Stimulated activated naive CD8-positive, alpha-beta T cell treated with anti-CD3 and anti-CD28 coated beads, Interleukin-15, Interleukin-2, amounts not matched to agents 100 ng/mL and 50 ng/mL, for 24 hours (primary cell): ENCODE results near the gene YJU2.
"Not testable (repeated sequence)": the region's sequence is repeated elsewhere in the genome, so short reads cannot be mapped to it uniquely, and the experiment has no call there.

ENCODE experiments used
- H3K27ac Mint-ChIP-seq: one replicate; pipeline ENCODE4 v1.8.0; 2021; ENCODE audit warnings: mild to moderate bottlenecking, mixed read lengths
- H3K27me3 Mint-ChIP-seq: one replicate; pipeline ENCODE4 v1.8.0; 2021; ENCODE audit warnings: mixed read lengths
- H3K36me3 Mint-ChIP-seq: one replicate; pipeline ENCODE4 v1.8.0; 2021; ENCODE audit warnings: low read depth, mixed read lengths
- H3K4me1 Mint-ChIP-seq: one replicate; pipeline ENCODE4 v1.8.0; 2021; ENCODE audit warnings: low read depth, mixed read lengths
- H3K4me3 Mint-ChIP-seq: one replicate; pipeline ENCODE4 v1.8.0; 2021; ENCODE audit warnings: mild to moderate bottlenecking, mixed read lengths
- H3K9me3 Mint-ChIP-seq: one replicate; pipeline ENCODE4 v1.8.0; 2021; ENCODE audit warnings: mixed read lengths

YJU2 gene

DNA sequence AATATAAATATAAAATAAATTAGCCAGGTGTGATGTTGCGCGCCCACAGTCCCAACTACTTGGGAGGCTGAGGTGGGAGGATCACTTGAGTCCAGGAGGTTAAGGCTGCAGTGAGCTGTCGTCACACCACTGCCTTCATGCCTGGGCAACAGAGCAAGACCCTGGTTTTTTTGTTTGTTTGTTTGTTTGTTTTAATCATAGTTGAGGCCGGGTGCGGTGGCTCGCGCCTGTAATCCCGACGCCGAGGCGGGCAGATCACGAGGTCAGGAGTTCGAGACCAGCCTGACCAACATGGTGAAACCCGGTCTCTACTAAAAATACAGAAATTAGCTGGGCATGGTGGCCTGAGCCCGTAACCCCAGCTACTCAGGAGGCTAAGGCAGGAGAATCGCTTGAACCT lies 9.4 kb upstream of the YJU2 start:
- H3K36me3 Mint-ChIP-seq, H3K9me3 Mint-ChIP-seq, H3K27ac Mint-ChIP-seq, H3K4me1 Mint-ChIP-seq, H3K27me3 Mint-ChIP-seq, H3K4me3 Mint-ChIP-seq: not testable (repeated sequence)

DNA sequence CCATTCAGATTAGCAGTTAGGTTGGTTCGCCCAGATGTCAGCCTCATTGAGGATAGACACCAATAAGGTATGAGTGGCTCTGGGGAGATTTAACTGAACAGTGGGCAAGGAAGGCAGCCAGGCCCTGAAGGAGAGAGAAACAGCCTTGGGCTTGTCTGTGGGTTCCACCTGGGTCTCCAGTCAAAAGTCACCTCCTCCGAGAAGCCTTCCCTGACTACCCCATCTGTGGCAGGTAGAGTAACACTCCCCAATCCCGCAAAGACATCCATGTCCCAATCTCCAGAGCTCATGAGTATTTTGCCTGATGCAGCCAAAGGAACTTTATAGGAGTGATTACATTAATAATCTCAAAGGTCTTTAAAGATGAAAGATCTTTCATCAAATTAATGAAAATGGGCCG lies 8.0 kb upstream of the YJU2 start:
- no peaks in the 10 kb centered on the region for H3K36me3 Mint-ChIP-seq
- no peak overlapping the region for H3K27ac Mint-ChIP-seq
- no peaks in the 10 kb centered on the region for H3K4me1 Mint-ChIP-seq
- H3K4me3 Mint-ChIP-seq, result no peak overlapping the region
- H3K27me3 Mint-ChIP-seq, result no peaks in the 10 kb centered on the region
- no peaks in the 10 kb centered on the region for H3K9me3 Mint-ChIP-seq

DNA sequence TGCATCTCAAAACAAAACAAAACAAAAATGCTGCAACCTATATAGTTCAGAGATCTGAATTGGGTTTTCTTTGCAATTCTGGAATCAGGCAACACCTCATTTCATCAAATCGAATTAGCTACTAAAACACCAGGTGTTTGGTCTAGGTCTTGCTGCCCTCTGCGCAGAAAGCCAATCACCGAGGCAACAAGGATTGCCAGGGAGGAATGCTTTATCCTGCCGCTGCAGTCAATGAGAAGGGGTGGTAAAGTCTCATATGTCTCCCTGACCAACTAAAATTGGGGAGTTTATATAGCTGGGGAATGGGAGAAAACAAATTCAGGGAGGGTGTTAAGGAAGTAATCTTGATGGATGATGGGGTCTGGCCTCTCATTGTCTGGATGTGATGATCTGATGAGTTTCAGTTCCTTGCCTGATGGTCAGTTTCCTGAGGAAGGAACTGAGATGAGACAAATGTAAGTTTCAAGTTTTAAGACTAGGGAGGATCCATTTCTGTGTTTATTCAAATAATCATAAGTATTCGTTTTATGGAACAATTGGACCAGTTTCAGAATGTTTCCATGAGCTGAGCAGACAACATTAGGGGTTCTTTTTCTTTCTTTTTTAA lies 5.0 kb upstream of the YJU2 start:
- no peaks in the 10 kb centered on the region for H3K9me3 Mint-ChIP-seq
- H3K4me3 Mint-ChIP-seq, result no peak overlapping the region
- H3K36me3 Mint-ChIP-seq, result no peaks in the 10 kb centered on the region
- H3K27me3 Mint-ChIP-seq, result no peaks in the 10 kb centered on the region
- H3K27ac Mint-ChIP-seq, result no peak overlapping the region
- peaks cover 7% of the 10 kb centered on the region for H3K4me1 Mint-ChIP-seq

DNA sequence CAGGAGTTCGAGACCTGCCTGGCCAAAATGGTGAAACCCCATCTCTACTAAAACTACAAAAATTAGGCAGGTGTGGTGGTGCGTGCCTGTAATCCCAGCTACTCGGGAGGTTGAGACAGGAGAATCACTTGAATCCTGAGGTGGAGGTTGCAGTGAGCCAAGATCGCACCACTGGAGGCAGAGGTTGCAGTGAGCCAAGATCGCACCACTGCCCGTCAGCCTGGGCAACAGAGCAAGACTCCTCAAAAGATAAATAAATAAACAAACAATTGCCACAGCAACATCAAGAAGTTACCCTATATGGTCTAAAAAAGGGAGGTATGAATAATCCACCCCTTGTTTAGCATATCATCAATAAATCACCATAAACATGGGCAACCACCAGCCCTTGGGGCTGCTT lies 942 bp upstream of the YJU2 start:
- H3K27me3 Mint-ChIP-seq, H3K27ac Mint-ChIP-seq, H3K9me3 Mint-ChIP-seq, H3K4me3 Mint-ChIP-seq: not testable (repeated sequence)
- Mint-ChIP-seq H3K36me3 (peaks cover 21% of the 10 kb centered on the region), H3K4me1 (peaks cover 19% of the 10 kb centered on the region)

DNA sequence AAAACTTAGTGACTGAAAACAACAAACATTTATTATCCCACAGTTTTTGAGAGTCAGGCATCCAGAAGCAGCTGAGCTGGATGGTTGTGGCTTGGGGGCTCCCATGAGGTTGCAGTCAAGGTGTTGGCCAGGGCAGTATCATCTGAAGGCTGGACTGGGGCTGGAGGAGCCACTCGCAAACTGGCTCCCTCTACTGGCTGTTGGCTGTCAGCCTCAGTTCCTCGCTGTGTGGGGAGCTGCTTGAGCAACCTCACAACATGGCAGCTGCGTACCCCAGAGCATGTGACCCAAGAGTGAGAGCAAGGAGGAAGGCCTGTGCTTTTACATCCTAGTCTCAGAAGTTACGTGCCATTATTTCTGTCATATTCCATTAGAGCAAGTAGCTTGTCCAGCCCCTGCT lies 9.7 kb downstream of the YJU2 start:
- no peak overlapping the region for H3K4me3 Mint-ChIP-seq
- no peaks in the 10 kb centered on the region for H3K27me3 Mint-ChIP-seq
- no peaks in the 10 kb centered on the region for H3K4me1 Mint-ChIP-seq
- no peak overlapping the region for H3K27ac Mint-ChIP-seq
- H3K9me3 Mint-ChIP-seq, result no peaks in the 10 kb centered on the region
- H3K36me3 Mint-ChIP-seq, result peaks cover 58% of the 10 kb centered on the region

DNA sequence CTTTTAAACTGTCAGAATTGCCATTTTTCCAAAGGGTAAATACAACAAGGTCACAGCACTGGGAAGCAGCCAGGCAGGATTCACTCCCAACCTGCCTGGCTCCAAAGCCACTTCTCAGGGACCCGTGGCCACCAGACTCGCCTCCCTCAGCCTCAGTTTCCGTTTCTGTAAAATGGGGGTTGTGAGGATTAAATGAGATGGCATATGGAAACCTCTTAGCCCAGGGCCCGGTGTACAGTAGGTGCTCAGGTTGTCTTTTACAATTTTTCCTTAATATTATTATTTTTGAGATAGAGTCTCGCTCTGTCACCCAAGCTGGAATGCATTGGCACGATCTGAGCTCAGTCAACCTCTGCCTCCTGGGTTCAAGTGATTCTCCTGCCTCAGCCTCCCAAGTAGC lies 10.1 kb downstream of the YJU2 start:
- no peaks in the 10 kb centered on the region for H3K4me1 Mint-ChIP-seq
- no peak overlapping the region for H3K4me3 Mint-ChIP-seq
- peaks cover 55% of the 10 kb centered on the region for H3K36me3 Mint-ChIP-seq

DNA sequence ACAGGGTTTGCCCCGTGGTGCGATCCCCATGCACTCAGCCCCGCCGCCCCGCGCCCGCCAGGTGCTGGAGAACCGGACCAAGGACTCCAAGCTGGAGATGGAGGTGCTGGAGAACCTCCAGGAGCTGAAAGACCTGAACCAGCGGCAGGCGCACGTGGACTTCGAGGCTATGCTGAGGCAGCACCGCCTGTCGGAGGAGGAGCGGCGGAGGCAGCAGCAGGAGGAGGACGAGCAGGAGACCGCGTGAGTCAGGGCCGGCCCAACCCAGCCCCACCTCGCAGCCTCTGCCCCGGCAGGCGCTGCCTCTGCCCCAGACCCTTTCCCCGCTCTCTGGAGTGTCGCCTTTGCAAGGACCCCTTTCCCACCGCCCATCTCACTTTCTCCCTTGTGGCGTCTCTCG lies 11.3 kb downstream of the YJU2 start:
- Mint-ChIP-seq H3K4me1 (peaks cover 2% of the 10 kb centered on the region), H3K27ac (no peak overlapping the region), H3K27me3 (no peaks in the 10 kb centered on the region), H3K4me3 (no peak overlapping the region), H3K9me3 (no peaks in the 10 kb centered on the region), H3K36me3 (peaks cover 50% of the 10 kb centered on the region)

More for the DNA sequence above, 10.1 kb downstream of the YJU2 start:
- Mint-ChIP-seq H3K27ac (no peak overlapping the region), H3K27me3 (no peaks in the 10 kb centered on the region), H3K9me3 (no peaks in the 10 kb centered on the region)

DNA sequence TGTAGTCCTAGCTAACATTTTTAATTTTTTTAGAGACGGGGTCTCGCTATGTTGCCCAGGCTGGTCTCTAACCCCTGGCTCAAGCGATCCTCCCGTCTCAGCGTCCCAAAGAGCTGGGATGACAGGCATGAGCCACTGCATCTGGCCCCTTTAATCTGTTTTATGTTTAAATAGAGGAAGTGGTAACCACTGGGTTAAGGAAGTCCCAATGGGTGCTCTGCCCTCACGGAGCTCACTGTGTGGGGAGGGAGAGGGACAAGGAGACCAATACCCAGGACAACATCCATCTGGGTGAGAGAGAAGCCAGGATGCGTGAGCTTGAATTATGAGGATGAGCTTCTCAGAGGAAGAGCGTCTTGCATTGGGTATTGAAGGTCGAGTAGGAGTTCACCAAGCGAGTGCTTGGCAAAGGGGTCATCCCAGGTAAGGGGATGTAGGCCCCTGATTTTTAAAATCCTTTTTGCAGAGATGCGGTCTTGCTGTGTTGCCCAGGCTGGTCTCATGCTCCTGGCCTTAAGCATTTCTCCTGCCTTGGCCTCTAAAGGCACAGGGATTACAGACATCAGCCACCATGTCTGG lies 13.8 kb downstream of the YJU2 start:
- no peak overlapping the region for H3K27ac Mint-ChIP-seq
- H3K4me1 Mint-ChIP-seq, result peaks cover 20% of the 10 kb centered on the region
- no peaks in the 10 kb centered on the region for H3K9me3 Mint-ChIP-seq
- peaks cover 50% of the 10 kb centered on the region for H3K36me3 Mint-ChIP-seq
- H3K4me3 Mint-ChIP-seq, result no peak overlapping the region
- no peaks in the 10 kb centered on the region for H3K27me3 Mint-ChIP-seq

DNA sequence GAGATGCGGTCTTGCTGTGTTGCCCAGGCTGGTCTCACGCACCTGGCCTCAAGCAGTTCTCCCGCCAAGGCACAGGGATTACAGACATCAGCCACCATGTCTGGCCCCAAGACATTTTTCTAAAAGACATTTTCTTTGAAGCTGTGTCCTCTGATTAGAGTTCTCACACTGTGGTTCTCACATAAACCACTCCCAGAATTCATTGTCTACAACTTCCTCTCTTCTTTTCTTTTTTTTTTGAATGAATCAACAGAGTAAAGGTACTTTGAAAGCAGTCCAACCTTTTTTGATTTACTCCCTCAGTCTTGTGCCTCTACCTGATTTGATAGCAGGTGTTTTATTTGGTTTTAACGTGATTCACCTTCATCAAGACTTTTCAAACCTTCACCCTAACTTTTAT lies 17.9 kb downstream of the YJU2 start:
- Mint-ChIP-seq H3K4me3 (no peak overlapping the region), H3K27ac (peak overlapping the region; percentile 68)

DNA sequence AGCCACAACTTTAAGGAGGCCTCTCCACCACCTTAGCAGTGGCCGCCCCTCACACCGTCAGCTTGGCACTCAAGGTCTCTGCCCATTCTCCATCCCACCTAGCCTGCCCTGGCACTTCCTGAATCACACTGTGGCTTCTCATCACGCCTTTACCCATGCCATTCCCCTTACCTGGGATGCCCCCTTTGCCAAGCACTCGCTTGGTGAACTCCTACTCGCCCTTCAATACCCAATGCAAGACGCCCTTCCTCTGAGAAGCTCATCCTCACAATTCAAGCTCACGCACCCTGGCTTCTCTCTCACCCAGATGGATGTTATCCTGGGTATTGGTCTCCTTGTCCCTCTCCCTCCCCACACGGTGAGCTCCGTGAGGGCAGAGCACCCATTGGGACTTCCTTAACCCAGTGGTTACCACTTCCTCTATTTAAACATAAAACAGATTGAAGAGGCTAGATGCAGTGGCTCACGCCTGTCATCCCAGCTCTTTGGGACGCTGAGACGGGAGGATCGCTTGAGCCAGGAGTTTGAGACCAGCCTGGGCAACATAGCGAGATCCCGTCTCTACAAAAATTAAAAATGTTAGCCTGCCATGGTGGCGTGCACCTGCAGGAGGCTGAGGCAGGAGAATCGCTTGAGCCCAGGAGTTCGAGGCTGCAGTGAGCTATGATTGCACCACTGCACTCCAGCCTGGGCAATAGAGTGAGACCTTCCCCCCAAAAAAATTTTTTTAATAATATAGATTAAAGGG lies 19.5 kb downstream of the YJU2 start:
- no peak overlapping the region for H3K27ac Mint-ChIP-seq
- no peaks in the 10 kb centered on the region for H3K9me3 Mint-ChIP-seq
- H3K27me3 Mint-ChIP-seq, result no peaks in the 10 kb centered on the region
- H3K36me3 Mint-ChIP-seq, result peaks cover 52% of the 10 kb centered on the region
- H3K4me3 Mint-ChIP-seq, result no peak overlapping the region
- peaks cover 25% of the 10 kb centered on the region for H3K4me1 Mint-ChIP-seq

More for the DNA sequence above, 17.9 kb downstream of the YJU2 start:
- peaks cover 58% of the 10 kb centered on the region for H3K36me3 Mint-ChIP-seq
- H3K4me1 Mint-ChIP-seq, result peaks cover 25% of the 10 kb centered on the region
- H3K27me3 Mint-ChIP-seq, result no peaks in the 10 kb centered on the region
- H3K9me3 Mint-ChIP-seq, result no peaks in the 10 kb centered on the region

DNA sequence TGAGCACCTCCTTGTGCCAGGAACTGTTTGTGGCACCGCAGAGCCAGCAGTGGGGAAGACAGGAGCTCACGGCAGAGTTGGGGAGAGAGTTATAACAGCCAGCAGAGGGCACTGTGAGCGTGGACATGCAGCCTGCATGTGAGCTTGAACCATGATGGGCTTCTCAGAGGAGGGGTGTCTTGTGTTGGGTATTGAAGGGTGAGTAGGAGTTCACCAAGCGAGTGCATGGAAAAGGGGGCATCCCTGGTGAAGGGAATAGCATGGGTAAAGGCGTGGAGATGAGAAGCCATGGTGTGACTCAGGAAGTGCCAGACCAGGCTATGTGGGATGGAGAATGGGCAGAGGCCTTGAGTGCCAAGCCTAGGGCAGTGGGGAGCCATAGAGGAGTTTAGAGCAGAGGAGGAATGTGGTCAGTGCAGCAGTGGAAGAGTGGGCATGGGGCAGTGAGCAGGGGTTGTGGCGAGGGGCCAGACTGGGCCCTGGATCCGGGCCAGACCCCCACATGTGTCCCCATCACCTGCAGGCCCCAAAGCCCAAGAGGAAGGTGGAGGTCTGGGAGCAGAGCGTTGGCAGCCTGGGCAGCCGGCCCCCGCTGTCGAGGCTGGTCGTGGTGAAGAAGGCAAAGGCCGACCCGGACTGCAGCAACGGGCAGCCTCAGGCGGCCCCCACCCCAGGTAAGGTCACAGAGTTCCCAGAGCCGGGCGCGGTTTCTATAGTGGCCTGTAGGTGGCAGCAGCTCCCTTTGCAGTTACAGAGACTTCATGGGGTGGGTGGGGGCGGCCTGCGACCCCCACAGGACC lies 20.4 kb downstream of the YJU2 start:
- H3K9me3 Mint-ChIP-seq, result no peaks in the 10 kb centered on the region
- no peak overlapping the region for H3K27ac Mint-ChIP-seq

DNA sequence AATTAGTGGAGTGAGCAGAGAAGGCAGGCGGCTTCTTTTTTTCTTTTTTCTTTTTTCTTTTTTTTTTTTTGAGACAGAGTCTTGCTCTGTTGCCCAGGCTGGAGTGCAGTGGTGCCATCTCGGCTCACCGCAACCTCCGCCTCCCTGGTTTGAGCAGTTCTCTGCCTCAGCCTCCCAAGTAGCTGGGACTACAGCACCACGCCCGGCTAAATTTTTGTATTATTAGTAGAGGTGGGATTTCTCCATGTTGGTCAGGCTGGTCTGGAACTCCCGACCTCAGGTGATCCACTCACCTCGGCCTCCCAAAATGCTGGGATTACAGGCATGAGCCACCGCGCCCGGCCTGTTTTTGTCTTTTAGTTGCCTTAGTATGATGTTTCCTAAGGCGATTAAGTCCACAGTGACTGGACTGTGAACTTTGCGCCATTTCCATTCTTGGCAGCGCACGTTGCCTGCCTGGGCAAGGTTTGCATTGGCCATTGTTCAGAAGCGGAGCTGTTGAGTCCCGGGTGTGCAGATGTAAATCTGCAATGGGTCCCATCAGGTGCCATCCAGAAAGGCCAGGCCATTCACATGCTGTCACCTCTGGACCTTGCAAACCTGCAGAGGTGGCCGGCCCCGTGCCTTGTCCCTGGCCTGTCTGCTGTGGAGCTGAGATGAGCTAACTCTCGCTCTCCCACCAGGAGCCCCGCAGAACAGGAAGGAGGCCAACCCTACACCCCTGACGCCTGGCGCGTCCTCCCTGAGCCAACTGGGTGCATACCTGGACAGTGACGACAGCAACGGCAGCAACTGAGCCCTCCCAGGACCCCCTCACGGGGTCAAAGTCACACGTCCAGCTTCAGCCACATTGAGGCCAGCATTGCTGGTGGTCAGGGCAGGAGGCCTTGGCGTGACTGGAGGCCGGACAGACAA lies 21.3 kb downstream of the YJU2 start:
- H3K36me3 Mint-ChIP-seq, result peaks cover 58% of the 10 kb centered on the region
- no peak overlapping the region for H3K27ac Mint-ChIP-seq
- H3K27me3 Mint-ChIP-seq, result no peaks in the 10 kb centered on the region
- no peaks in the 10 kb centered on the region for H3K9me3 Mint-ChIP-seq
- peaks cover 23% of the 10 kb centered on the region for H3K4me1 Mint-ChIP-seq
- H3K4me3 Mint-ChIP-seq, result no peak overlapping the region

More for the DNA sequence above, 20.4 kb downstream of the YJU2 start:
- peaks cover 25% of the 10 kb centered on the region for H3K4me1 Mint-ChIP-seq
- no peak overlapping the region for H3K4me3 Mint-ChIP-seq
- H3K27me3 Mint-ChIP-seq, result no peaks in the 10 kb centered on the region
- peaks cover 60% of the 10 kb centered on the region for H3K36me3 Mint-ChIP-seq

DNA sequence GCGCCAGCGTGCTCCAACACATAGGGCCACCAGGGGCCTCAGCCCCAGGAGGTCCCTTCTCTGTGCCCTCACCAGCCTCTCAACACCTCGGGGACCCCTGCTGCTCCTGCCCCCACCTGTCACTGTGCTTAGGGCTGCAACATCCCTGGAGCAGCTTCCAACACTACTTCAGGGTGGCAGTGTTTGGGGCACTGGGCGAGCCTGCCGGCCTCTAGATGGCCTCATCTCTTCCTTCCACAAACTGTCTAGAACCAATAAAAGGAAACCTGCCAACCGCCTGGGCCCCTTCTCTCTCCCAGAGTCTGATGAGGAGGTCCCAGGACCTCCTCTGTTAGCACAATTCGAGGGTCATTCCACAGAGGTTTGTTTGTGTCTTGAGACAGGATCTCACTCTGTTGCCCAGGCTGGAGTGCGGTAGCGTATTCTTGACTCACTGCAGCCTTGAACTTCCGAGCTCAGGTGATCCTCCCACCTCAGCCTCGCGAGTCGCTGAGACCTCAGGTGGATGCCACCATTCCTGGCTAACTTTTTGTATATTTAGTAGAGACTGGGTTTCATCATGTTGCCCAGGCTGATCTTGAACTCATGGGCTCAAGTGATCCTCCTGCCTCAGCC lies 22.0 kb downstream of the YJU2 start:
- H3K27me3 Mint-ChIP-seq, result no peaks in the 10 kb centered on the region
- H3K27ac Mint-ChIP-seq, result no peak overlapping the region
- H3K4me1 Mint-ChIP-seq, result peaks cover 16% of the 10 kb centered on the region
- H3K36me3 Mint-ChIP-seq, result peaks cover 50% of the 10 kb centered on the region
- no peak overlapping the region for H3K4me3 Mint-ChIP-seq
- H3K9me3 Mint-ChIP-seq, result no peaks in the 10 kb centered on the region

DNA sequence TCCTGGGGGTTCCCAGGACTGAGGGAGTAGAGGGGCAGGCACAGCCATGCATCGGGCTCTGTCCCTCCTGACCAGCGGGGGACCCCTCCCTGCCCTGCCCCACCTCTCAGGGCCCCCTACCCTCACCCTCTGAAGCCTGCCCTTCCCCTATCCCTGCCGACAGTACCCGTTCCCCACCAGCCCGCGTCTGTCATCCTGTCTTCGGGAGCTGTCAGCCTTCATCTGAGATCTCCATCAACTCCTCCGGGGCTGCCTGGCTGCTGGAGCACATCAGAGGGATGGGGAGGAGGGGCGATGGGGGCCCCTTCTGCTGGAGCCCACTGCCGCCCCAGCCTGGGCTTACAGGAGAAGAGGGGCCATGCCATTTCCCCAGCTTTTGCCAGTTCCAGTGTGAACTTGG lies 26.0 kb downstream of the YJU2 start:
- no peak overlapping the region for H3K4me3 Mint-ChIP-seq
- no peaks in the 10 kb centered on the region for H3K4me1 Mint-ChIP-seq
- H3K36me3 Mint-ChIP-seq, result peaks cover 23% of the 10 kb centered on the region
- no peak overlapping the region for H3K27ac Mint-ChIP-seq
- no peaks in the 10 kb centered on the region for H3K27me3 Mint-ChIP-seq
- no peaks in the 10 kb centered on the region for H3K9me3 Mint-ChIP-seq
